ENCODE measurements around the gene RASA3.
"Not testable (repeated sequence)": the region's sequence is repeated elsewhere in the genome, so short reads cannot be mapped to it uniquely, and the experiment has no call there.

Gene RASA3, protein sequence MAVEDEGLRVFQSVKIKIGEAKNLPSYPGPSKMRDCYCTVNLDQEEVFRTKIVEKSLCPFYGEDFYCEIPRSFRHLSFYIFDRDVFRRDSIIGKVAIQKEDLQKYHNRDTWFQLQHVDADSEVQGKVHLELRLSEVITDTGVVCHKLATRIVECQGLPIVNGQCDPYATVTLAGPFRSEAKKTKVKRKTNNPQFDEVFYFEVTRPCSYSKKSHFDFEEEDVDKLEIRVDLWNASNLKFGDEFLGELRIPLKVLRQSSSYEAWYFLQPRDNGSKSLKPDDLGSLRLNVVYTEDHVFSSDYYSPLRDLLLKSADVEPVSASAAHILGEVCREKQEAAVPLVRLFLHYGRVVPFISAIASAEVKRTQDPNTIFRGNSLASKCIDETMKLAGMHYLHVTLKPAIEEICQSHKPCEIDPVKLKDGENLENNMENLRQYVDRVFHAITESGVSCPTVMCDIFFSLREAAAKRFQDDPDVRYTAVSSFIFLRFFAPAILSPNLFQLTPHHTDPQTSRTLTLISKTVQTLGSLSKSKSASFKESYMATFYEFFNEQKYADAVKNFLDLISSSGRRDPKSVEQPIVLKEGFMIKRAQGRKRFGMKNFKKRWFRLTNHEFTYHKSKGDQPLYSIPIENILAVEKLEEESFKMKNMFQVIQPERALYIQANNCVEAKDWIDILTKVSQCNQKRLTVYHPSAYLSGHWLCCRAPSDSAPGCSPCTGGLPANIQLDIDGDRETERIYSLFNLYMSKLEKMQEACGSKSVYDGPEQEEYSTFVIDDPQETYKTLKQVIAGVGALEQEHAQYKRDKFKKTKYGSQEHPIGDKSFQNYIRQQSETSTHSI

DNA sequence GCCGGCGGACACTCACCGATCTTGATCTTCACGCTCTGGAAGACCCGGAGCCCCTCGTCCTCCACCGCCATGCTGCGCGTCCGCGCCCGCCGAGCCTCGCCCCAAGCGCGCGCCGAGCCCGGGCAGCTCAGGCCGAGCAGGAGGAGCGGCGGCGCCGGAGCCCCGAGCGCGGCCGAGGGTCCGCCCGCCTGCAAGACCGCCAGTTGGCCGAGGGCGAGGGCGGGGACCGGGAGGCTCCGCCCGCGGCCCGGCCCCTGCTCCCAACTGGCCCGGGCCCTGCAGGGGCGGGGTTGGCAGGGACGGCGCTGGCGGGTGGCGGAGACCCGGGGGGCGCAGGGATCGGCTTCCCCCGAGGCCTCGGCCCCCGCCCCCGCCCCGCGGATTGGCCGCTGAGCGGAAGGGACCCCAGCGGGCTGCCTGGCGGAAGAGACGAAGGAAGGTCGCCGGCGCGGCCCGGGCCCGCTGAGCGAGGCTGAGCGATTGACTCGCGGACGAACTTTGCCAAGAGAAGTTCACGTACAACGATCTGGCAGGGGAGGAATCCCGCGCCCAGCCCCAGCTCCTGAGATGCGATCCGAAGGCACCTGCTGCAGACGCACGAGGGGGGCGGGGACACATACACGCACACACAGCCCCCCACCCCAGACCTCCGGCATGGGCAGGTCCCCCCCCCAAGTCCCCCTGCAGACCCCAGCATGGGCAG, at the start of gene RASA3:
RASA3 (minus strand) TSS at position 205 of the 703 bp plus-strand sequence; CDS start at position 71, 134 bp downstream.
- peak; percentile 43 for DNase-seq

DNA sequence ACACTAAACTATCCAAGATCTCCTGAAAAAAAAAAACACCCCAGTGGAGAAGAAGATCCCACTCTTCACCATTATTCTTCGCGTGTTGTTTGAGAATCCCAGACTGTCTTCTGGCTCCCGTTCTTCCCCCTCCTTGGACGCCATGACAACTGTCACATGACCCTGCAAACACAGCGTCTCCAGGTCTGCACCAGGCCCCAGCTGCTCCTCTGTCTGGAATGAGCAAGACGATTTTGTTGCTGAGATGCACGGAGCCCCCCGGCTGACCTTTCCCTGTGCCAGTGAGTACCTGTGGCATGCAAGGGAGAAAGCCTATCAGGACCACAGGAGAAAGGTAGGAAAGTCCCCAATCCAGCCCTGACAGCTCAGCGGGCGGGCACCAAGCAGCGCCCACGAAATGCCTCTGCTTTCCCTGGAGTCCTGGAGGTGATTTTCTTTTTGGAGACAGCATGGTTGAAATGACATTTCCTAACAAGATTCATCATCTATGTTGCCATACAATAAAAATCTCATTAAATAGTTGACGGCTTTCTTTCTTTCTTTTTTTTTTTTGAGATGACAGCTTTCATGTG, 46.8 kb upstream of the RASA3 start, which contains the start of gene CFAP97D2:
CFAP97D2 (plus strand) TSS at position 171 of the 572 bp plus-strand sequence; CDS start at position 245, 74 bp downstream.
- no peak for DNase-seq

DNA sequence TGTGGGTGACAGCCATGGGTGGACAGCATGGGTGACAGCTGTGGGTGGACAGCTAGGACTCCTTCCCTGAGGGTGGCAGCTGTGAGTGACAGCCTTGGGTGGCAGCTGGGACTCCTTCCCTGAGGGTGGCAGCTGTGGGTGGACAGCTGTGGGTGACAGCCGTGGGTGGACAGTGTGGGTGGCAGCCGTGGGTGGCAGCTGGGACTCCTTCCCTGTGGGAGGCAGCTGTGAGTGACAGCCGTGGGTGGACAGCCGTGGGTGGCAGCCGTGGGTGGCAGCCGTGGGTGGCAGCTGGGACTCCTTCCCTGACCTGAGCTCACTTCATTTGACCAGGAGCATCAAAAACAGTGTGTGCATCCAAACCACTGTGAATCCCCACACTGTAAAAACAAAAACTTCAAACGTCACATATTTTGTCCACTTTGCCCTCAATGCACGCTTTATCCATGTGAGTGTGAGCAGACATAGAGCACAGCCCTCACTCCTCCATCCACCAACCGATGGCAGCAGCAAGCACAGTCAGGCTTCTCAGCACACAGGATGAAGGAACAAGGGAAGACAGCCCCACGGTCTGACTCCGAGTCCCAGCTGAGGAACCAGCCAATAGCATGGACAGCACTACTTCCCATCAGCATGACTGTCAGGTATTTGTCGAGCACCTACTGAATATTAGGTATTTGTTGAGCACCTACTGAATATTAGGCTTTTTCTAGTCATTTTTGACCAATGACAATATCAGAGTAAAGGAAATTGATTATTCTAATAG, 45.0 kb upstream of the RASA3 start:
- DNase-seq = no peak

DNA sequence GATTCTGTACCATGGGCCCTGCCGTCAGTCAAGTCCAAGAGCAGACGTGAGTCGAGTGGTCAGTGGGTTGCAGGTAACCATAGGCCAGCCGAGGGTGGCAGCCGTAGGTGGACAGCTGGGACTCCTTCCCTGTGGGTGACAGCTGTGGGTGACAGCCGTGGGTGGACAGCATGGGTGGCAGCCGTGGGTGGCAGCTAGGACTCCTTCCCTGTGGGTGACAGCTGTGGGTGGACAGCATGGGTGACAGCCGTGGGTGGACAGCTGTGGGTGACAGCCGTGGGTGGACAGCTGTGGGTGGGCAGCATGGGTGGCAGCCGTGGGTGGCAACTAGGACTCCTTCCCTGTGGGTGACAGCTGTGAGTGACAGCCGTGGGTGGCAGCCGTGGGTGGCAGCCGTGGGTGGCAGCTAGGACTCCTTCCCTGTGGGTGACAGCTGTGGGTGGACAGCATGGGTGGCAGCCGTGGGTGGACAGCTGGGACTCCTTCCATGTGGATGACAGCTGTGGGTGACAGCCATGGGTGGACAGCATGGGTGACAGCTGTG, 44.0 kb upstream of the RASA3 start:
- not testable (repeated sequence) for DNase-seq

DNA sequence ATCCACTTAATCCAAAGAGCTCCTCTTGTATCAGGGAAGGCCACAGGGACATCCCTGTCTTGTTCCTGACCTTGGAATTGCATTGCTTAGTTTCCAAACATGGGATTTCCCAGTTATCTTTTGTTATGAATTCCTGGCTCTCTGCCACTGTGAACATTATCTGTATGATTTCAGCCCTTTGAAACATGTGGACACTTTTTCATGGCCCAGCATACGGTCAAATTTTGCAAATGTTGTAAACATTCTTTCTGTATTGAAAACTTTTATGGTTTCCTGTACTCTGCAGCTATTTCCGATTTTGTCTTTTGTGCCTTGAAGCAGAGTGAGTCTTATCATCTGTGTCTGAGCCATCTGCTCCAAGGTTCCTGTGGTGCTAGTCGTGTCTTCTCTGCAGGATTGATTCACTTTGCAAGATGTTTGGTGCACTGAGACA, 42.1 kb upstream of the RASA3 start:
- no peak for DNase-seq

DNA sequence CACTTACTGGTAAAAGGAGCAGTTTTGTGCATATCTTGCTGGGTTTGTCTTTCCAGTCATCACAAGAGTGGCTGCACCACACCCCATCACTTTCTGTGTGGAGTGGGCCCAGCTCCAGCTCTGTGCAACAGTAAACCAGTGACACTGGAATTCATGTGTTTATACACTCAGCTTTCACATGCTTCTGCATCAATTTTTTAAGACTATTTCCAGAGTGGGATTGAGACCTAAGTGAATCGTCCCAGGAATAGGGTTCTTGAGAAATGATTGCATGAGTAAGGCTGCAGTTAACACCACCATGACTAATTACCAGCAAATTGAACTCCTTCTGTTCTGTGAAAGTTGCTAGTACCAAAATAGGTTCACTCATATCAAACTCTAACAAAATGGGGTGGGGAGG, 41.3 kb upstream of the RASA3 start:
- DNase-seq = no peak

DNA sequence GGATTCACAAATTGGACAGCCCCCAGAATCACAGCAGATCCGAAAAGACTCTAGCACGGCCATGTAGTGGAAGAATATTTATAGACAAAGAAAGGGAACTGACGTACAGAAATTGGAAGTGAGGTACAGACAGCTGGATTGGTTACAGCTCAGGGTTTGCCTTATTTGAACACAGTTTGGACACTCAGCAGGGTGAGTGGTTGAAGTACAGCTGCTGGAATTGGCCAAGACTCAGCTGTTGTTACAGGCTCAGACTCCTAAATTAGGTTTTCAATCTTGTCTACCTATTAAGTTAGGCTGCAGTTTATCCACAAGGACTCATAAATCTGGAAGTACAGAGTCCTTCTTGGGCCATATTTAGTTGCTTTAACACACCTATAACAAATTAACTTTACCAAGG, 40.8 kb upstream of the RASA3 start:
- no peak for DNase-seq

DNA sequence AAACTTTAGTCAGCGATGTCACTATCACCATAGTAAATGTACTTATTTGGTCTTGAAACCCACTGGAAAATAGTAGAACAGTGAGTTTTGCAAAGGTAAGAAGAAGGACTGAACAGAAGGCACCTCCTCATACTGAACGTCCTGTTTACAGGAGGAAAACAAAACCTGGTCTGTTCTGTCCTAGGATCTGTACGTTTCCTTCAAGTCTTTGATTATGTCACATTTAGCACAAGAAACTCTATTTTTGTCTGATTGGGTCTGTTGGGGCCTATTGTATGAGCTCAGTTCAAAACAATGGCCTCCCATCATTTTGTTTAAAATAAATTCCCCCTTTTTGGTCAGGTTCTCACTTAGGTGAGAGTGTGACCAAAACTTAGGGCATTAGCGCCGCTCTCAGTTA, 35.5 kb upstream of the RASA3 start:
- DNase-seq = no peak

DNA sequence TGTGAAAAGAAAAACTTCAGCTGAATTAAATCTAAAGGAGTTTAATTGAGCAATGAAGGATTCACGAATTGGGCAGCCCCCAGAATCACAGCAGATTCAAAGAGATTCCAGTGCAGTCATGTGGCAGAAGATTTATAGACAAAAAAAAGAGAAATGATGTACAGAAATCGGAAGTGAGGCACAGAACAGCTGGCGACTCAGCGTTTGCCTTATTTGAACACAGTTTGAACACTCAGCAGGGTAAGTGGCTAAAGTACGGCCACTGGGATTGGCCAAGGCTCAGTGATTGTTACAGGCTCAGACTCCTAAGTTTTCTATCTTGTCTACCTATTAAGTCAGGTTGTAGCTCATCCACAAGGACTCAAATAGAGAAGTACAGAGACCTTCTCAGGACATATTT, 35.0 kb upstream of the RASA3 start:
- DNase-seq = no peak

DNA sequence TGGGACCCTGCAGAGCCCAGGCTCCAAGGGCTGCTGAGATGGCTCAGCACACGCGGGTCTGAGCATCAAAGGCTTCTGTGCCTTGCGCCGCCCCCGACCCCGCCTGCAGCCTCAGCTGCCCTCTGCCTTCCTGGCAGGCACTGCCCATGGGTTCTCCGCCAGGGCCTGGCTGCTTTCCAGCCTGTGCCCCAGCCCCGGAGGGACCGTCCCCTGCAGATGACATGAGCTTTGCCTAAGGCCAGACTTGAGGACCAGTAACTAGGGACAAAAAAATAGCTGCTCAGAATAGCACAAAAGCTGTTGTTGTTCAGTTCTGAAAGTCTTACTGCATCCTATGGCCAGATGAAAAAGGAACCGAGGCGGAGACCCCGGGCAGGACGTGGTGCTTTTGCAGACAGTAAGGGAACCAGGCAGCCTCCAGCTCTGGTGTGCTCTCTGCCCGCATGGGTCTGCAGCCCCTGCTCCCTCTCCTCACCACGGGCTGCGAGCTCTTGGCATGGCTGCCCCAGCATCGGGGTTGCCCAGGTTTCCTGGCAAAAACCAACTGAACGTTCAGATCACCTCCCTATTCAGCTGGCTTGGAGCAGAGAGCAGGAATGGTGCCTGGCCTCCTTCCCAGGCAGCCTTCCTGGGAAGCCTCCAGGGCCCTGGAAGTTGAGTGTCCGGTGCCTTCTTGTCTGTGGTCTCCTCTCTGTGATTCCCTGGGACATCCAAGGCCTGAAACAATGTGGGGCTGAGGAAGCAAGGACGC, 34.1 kb upstream of the RASA3 start:
- DNase-seq = no peak

DNA sequence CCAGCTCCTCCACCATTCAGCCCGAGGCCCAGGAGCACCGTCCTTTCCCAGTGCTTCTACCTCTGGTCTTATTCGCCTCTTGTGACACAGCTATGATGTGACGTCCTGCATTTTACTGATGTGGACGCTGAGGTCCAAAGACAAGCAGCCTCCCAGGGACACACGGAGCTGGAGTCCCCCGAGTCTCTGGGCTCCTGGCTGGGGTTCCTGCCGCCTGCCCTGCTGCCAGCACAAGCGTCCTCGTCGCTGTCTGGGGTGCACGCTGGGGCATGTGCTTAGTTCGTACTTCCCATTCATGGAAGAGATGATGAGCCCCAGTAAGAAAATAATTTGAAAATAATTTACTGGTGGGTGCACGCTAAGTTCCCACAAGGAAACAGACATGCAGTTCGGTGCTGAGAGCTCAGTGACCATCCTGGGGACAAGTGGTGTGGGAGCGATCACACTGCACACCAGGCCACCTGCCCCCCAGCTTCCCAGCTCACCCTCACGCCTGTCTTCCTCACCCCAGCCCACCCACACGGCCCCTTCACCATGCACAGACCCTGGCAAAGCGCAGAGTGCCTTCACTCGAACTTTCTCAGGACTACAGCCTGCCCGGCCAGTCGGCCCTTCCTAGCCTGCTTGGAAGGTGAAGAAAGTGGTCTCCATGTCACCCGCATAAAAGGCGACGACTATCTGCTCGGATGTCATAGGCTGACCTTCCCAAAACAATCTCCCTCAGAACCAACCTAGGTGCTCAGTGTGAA, 32.4 kb upstream of the RASA3 start:
- no peak for DNase-seq

DNA sequence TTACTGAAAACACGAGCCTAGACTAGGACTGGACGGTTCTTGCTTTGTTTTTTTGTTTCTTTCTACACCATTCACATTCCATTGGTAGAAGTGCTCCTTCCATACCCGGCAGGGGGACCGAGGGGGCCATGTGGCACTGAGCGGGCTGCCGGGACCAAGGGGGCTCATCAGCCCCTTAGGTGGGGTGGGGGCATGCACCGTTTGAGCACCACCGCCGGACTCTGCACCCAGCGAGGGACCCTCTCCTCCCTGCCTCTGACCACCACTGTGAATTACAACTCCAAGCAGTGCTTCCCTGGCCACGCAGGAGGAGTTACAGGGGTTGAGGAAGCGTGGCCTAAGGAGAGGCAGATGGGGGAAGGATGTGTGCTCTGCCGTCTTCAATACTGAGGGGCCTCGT, 31.6 kb upstream of the RASA3 start:
- no peak for DNase-seq

DNA sequence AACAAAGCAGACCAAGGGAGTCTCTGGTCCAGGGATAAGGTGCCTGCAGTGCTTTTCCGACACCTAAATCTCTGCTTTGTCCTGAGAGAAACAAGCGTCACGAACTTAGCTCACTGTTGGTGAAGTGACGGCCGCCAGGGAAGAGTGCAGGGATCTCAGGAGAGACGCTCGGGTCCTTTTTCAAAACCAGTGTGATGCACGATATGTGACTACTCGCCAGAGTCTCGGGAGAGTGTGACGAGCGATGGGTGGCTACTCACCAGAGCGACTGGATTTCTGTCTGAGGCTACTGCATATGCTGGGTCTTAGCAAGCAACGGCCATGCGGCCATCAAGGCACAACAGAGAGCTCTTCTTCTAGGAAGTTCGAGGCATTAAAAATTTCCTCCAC, 30.1 kb upstream of the RASA3 start:
- DNase-seq = no peak

DNA sequence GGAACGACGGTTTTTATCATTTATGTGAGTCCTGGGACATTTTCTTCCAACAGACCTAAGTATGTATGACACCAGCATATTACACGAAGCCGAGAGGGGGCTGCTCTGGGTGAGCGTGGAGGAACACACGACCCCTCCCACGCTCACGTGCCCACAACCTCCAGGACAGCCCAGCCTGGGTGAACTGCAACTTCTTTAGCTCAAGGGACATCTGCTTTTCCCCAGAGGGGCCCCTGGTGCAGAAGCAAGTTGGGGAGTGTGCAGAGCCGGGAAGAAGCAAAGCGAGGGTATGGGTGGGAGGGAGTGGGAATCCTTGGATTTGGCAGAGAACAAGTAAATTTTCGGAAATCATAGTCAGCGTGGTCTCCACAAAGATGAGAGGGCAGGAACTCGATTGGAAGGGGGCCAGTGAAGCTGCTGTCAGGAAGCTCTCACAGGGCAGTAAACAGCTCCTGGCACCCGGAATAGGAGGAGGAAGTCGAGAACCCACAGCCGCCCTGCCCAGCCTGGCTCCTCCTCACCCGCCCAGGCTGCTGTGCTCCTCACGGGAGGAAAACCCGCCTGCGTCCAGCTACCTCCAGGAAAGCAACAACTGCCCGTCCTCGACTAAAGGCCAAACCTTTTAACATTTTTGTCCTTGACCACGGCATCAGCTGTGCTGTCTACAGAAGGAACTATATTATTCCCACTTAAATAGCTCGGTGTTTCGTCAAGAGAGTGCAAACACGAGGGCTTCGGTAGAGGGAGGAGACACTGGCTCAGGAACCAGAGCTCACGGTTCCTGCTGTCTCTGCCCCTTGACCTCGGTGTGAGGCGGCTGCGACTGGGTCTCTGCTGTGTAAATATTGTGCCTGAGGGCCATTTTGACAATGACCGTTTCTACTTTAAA, 29.5 kb upstream of the RASA3 start:
- DNase-seq = no peak

DNA sequence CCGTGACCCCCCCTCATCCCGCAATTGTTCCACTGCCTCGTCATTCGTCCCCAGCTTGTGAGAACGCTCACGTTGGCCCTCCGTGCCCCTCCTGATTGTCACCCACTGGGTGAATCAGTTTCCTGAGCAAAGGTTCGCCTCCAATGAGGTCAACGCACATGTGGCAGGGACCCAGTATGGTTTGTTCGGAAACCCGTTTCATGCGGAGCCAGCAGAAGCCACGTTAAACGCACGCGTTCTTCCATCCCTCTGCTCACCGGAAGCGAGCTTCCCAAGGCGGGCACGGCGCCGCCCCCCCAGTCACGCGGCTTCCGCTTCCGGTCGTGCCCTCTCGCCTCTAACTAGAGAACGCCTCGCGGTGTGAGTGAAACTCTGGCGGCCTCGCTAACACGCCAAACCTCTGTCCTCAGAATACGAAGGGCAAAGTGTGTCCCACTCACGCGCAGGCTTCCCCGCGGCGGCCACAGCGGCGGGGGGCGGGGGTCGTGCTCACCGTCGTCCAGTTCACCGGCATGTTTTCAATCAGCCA, 28.7 kb upstream of the RASA3 start:
- DNase-seq = no peak

DNA sequence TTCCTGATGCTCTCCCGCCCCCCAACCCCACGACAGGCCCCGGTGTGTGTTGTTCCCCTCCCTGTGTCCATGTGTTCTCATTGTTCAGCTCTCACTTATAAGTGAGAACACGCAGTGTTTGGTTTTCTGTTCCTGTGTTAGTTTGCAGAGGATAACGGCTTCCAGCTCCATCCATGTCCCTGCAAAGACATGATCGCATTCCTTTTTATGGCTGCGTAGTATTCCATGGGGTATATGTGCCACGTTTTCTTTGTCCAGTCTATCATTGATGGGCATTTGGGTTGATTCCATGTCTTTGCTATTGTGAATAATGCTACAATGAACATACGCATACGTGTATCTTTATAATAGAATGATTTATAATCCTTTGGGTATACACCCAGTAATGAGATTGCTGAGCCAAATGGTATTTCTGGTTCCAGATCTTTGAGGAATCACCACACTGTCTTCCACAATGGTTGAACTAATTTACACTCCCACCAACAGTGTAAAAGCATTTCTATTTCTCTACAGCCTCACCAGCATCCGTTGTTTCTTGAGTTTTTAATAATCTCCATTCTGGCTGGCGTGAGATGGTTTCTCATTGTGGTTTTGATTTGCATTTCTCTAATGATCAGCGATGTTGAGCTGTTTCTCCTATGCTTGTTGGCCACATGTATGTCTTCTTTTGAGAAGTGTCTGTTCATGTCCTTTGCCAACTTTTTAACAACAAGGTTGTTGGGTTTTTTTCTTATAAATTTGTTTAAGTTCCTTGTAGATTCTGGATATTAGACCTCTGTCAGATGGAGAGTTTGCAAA, 26.6 kb upstream of the RASA3 start:
- DNase-seq = not testable (repeated sequence)

DNA sequence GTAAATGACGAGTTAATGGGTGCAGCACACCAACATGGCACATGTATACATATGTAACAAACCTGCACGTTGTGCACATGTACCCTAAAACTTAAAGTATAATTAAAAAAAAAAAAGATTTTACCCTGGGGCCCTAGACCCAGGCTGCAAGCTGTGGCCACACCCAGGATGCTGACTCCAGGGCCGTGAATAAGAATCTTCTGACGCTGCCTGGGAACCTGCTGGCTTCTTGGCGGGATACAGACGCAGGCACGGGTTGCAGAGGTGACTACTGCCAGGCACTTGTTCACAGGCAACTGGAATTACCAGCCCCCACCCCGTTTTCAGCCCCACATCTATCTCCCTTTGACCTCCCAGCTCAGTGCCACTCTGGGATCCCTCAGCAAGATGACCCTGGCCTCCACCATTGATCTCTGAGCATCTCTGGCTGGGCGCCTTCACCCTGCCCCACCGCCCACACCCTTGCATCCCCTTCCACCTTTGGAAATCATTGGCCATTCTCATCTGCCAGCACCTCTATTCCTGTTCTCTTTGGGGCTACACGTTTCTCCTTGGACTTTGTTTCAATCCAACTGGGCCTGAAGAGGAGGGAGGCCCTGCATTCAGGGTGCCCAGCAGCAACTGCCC, 25.6 kb upstream of the RASA3 start:
- DNase-seq = no peak
